IPS-18a (cell line): ENCODE measurements around the gene CGB7.
"Not testable (repeated sequence)": the region's sequence is repeated elsewhere in the genome, so short reads cannot be mapped to it uniquely, and the experiment has no call there.

Source experiments
- H3K27ac ChIP-seq: one replicate; pipeline ENCODE4 v1.5.1; 2013; ENCODE audit warnings: low read length
- H3K27me3 ChIP-seq: one replicate; pipeline ENCODE4 v1.6.1; 2013; ENCODE audit warnings: mild to moderate bottlenecking, low read length; ENCODE audit not compliant: control insufficient read depth, insufficient read depth
- H3K36me3 ChIP-seq: one replicate; pipeline ENCODE4 v1.6.1; 2013; ENCODE audit warnings: low read depth, low read length; ENCODE audit not compliant: control insufficient read depth
- H3K4me1 ChIP-seq: one replicate; pipeline ENCODE4 v1.6.1; 2013; ENCODE audit warnings: low read depth, low read length; ENCODE audit not compliant: control insufficient read depth
- H3K4me3 ChIP-seq: one replicate; pipeline ENCODE4 v1.5.1; 2013; ENCODE audit warnings: low read length
- H3K9ac ChIP-seq: one replicate; pipeline ENCODE4 v1.6.1; 2013; ENCODE audit warnings: mild to moderate bottlenecking, low read length, moderate library complexity
- H3K9me3 ChIP-seq: one replicate; pipeline ENCODE4 v1.6.1; 2013; ENCODE audit warnings: low read depth, low read length; ENCODE audit not compliant: control insufficient read depth

CGB7 gene

DNA sequence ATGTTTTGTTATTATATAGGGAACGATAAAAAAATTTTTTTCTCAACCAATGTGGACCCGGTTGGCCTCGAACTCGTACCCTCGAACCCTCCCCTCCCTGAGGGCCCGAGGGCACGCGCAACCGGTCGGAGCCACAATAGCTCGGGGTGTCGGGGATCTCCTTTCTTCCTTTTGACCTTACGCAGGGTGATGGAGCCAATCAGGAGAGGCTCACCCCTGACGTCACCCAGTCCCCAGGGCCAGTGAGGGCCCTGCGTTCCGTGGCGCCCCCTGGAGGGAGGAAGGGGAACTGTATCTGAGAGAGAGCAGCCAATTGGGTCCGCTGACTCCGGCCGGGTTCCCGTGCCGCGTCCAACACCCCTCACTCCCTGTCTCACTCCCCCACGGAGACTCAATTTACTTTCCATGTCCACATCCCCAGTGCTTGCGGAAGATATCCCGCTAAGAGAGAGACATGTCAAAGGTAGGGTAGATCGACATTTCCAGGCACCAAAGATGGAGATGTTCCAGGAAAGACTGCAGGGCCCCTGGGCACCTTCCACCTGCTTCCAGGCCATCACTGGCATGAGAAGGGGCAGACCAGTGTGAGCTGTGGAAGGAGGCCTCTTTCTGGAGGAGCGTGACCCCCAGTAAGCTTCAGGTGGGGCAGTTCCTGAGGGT lies 25.8 kb downstream of the CGB7 start, which contains the start of gene CGB2:
CGB2 (plus strand) TSS at position 249 of the 660 bp plus-strand sequence; CDS start at position 455, 206 bp downstream.
- not testable (repeated sequence) for H3K27ac ChIP-seq, H3K4me1 ChIP-seq, H3K9me3 ChIP-seq, H3K27me3 ChIP-seq, H3K9ac ChIP-seq, H3K4me3 ChIP-seq, H3K36me3 ChIP-seq

DNA sequence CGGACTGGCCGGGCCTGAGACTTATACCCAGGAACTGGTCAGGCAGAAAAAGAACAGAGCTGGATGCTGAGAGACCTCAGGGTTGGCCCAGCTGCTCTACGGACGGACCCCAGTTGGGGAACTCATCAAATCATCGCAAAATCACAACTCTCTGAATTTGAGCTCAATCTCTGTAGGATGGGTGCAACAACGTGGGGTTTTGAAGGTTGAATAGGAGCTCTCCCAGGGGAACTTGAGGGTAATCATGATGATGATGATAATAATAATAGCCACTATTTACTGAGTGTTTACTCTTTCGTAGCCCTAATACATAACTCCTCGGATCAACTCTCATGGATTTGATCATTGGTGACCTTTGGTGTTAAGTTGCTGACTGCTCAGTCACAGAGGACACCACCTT lies 27.2 kb downstream of the CGB7 start:
- not testable (repeated sequence) for H3K36me3 ChIP-seq, H3K27ac ChIP-seq, H3K9ac ChIP-seq, H3K9me3 ChIP-seq, H3K4me1 ChIP-seq, H3K27me3 ChIP-seq, H3K4me3 ChIP-seq

DNA sequence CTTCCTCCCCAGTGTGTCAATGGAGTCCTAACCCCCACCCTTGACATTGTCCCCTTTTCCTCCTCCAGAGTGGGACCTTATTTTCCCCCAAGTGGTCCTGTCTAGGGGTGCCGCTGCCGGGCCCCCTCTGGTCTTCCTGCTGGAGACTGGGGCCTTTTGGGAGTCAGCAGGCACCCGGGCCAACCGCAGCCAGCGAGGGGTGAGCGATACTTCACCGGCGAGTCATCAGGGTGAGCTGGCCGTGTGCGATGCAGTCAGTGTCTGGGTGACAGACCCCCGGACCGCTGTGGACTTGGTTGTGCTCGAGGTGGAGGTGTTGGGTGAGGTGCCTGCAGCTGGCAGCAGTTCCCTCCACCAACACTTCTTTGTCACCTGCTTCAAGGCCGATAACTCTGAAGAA lies 27.8 kb downstream of the CGB7 start:
- H3K27ac ChIP-seq, H3K4me1 ChIP-seq, H3K4me3 ChIP-seq, H3K36me3 ChIP-seq, H3K9ac ChIP-seq, H3K27me3 ChIP-seq, H3K9me3 ChIP-seq: not testable (repeated sequence)

DNA sequence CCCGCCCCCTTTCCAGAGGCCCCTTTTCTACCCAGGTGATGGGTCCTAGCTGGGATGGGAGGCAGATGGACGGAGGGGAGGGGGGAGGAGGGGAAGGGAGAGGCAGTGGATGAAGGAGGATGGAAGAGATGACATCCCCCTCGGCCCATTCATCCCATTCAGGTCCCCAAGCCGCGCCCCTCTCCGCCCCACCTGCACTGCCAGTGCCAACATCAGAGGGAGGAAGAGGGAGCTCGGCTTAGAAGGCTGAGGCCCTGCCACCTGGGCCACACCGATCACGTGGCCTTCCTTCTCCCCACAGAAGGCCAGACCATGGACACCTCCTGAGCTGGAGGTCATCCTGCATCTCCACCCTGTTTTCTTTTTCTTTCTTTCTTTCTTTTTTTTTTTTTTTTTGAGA lies 28.9 kb downstream of the CGB7 start:
- not testable (repeated sequence) for H3K9ac ChIP-seq, H3K4me3 ChIP-seq, H3K36me3 ChIP-seq, H3K9me3 ChIP-seq, H3K4me1 ChIP-seq, H3K27me3 ChIP-seq, H3K27ac ChIP-seq

DNA sequence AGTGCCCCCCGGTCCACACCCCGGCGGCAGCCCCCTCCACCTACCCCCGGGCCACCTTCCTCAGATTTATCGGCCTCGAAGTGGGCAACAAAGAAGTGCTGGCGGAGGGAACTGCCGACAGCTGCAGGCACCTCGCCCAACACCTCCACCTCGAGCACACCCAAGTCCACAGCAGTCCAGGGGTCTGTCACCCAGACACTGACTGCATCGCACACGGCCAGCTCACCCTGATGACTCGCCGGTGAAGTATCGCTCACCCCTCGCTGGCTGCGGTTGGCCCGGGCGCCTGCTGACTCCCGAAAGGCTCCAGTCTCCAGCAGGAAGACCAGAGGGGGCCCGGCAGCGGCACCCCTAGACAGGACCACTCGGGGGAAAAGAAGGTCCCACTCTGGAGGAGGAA lies 31.9 kb downstream of the CGB7 start:
- H3K36me3 ChIP-seq, H3K9ac ChIP-seq, H3K4me3 ChIP-seq, H3K4me1 ChIP-seq, H3K9me3 ChIP-seq, H3K27ac ChIP-seq: not testable (repeated sequence)
- peaks cover 16% of the 10 kb centered on the region for H3K27me3 ChIP-seq

DNA sequence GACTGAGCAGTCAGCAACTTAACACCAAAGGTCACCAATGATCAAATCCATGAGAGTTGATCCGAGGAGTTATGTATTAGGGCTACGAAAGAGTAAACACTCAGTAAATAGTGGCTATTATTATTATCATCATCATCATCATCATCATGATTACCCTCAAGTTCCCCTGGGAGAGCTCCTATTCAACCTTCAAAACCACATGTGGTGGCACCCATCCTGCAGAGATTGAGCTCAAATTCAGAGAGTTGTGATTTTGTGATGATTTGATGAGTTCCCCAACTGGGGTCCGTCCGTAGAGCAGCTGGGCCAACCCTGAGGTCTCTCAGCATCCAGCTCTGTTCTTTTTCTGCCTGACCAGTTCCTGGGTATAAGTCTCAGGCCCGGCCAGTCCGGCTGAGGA lies 32.5 kb downstream of the CGB7 start:
- H3K27ac ChIP-seq, H3K4me1 ChIP-seq, H3K9ac ChIP-seq, H3K9me3 ChIP-seq, H3K4me3 ChIP-seq, H3K36me3 ChIP-seq: not testable (repeated sequence)
- H3K27me3 ChIP-seq, result peaks cover 19% of the 10 kb centered on the region

DNA sequence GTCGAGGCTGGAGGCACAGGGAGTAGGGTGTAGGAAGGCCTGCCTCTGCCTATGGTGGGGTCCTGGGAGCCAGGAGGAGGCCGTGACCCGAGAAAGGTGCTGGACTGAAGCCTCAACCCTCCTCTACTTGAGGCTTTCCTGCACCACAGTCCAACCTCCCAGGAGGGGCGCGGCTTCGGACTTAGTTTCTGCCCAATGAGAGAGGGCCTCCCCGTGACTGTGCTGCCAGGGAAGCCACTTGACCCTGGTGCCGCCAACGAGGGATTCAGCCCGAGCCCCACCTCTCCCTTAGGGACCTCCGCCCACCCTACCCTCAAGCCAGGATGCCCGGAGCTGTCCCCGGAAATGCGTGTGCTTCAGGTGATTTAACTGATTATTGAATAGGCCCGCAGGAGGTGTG lies 33.3 kb downstream of the CGB7 start, which contains the start of gene CGB3:
CGB3 (minus strand) TSS at position 101 of the 400 bp plus-strand sequence. CDS start 362 bp downstream, outside the sequence.
- peaks cover 20% of the 10 kb centered on the region for H3K27me3 ChIP-seq
- not testable (repeated sequence) for H3K4me1 ChIP-seq, H3K36me3 ChIP-seq, H3K27ac ChIP-seq, H3K9me3 ChIP-seq, H3K9ac ChIP-seq, H3K4me3 ChIP-seq

DNA sequence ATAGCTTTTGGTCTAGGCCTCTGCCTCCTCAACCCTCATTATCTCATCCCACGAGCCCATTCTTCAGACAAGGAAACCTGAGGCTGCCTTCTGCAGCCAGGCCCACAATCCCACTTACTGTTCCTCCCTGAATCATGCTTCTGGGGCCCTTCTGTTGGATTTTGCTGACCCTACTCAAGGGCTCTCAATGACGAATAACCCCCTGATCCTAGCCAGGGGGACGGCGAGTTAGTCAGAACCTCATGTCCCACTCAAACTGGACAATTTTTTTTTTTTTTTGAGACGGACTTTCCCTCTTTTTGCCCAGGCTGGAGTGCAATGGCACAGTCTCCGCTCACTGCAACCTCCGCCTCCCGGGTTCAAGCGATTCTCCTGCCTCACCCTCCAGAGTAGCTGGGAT lies 35.4 kb downstream of the CGB7 start:
- Histone ChIP-seq H3K9ac (no peak overlapping the region), H3K9me3 (no peaks in the 10 kb centered on the region), H3K27ac (no peak overlapping the region), H3K4me1 (peaks cover 4% of the 10 kb centered on the region), H3K27me3 (peaks cover 38% of the 10 kb centered on the region), H3K36me3 (no peaks in the 10 kb centered on the region), H3K4me3 (no peak overlapping the region)

DNA sequence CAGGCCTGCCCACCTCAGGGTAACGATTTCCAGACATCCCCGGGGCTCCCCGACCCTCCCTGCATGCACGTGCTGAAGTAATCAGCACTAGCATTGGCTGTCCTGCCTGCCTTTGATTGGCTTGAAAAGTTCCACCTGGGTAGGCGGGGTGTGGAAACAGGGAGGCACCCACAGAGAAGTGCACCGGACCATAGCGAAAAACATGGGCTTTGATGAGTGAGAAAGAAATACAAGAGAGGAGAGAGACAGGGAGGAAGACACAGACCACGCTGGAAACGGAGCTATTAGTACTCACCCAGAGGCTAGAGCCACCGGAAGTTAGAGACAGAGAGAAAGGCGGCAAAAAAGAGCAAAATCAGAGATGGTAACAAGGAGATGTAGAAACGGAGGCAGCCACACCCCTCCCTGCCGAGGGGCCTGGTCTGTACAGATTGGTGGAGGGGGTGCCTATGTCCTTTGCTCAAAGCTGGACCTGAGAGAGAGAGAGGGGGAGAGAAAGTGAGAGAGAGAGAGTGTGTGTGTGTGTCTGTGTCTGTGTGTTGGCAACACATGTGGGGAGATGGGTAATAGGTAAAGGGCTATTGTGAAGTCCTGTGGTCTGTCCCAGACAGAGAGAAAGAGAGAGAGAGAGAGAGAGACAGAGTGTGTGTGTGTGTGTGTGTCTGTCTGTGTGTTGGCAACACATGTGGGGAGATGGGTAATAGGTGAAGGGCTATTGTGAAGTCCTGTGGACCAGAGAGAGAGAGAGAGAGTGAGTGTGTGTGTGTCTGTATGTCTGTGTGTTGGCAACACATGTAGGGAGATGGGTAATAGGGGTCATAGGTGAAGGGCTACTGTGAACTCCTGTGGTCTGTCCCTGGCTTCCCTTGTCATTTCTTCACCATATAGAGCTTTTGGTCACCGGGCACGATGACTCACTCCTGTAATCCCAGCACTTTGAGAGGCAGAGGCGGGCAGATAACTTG lies 36.3 kb downstream of the CGB7 start:
- Histone ChIP-seq H3K27me3 (peaks cover 38% of the 10 kb centered on the region), H3K9ac (no peak overlapping the region), H3K27ac (no peak overlapping the region), H3K9me3 (no peaks in the 10 kb centered on the region), H3K4me3 (no peak overlapping the region), H3K4me1 (peaks cover 4% of the 10 kb centered on the region), H3K36me3 (no peaks in the 10 kb centered on the region)

DNA sequence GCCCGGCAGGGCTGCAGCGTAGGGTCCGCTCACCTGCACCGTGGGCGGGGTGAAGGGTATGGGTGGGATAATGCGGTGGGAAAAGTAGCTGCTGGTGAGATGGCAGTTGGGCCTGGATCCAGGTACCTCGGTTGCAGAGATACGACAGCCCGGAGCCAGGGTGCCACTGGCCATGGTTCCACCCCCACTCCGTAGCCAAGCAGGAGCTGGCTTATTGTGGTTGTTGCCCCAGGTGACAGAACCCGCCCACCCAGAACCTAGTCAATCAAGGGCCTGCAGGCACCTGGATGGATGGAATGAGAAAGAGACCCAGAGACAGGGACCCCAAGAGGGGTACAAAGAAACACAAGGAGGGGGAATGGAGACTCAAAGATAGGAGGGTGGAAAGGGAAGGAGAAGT lies 37.2 kb downstream of the CGB7 start:
- H3K4me3 ChIP-seq, result no peak overlapping the region
- no peak overlapping the region for H3K9ac ChIP-seq
- H3K9me3 ChIP-seq, result no peaks in the 10 kb centered on the region
- H3K27me3 ChIP-seq, result peaks cover 38% of the 10 kb centered on the region
- H3K27ac ChIP-seq, result no peak overlapping the region
- H3K36me3 ChIP-seq, result peaks cover 4% of the 10 kb centered on the region
- H3K4me1 ChIP-seq, result peaks cover 4% of the 10 kb centered on the region

DNA sequence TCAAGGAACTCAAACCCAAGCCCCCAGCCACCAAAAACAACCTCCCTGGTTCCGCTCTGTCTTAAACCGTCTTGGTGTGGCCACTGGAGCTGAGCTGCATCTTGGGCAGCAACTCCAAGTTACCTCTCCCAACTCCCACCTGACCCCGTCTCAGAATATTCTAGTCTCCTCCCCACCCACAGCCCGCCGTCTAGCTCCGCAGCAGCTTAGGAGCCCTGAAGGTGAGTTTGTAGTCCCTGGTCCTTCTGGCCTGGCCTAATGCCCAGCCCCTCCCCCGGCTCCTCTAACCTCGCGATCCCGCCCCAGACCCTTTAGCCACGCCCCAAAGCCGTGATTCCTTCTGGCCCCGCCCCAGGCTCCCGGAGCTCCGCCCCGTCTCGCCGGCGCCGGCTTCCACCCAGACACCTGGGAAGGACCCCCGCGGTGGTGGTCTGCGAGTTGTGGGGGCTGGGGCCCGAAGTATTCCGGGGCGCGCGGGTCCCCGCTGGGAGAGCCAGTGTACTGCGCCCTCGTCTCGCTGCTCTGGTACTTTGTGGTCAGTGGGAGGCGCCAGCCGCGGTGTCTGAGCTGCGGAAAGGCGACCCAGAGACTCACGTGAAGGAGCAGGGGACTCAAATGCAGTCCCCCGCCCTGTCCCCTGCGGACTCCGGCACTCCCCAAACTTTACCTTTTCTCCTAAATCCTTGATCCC lies 38.2 kb downstream of the CGB7 start:
- no peak overlapping the region for H3K27ac ChIP-seq
- peaks cover 38% of the 10 kb centered on the region for H3K27me3 ChIP-seq
- peak overlapping the region; percentile 12 for H3K4me3 ChIP-seq
- no peak overlapping the region for H3K9ac ChIP-seq
- H3K9me3 ChIP-seq, result no peaks in the 10 kb centered on the region
- H3K36me3 ChIP-seq, result peaks cover 9% of the 10 kb centered on the region
- peaks cover 4% of the 10 kb centered on the region for H3K4me1 ChIP-seq
